HG03565 (cell line): ENCODE data around the gene ARFGAP1.
"Not testable (repeated sequence)": the region's sequence is repeated elsewhere in the genome, so short reads cannot be mapped to it uniquely, and the experiment has no call there.

ENCODE experiments used
- ATAC-seq: cut with Tn5 transposase; IDR thresholded peaks from one replicate; pipeline ENCODE4 v1.9.1; 2021; ENCODE audit warnings: mild to moderate bottlenecking, moderate library complexity; ENCODE audit not compliant: unreplicated experiment

Gene ARFGAP1

GRCh38 chr20:63240004-63240403 lies 32.6 kb upstream of the ARFGAP1 start:
- ATAC-seq = no peak

GRCh38 chr20:63241272-63241671 lies 31.3 kb upstream of the ARFGAP1 start:
- ATAC-seq = no peak

- no peak for ATAC-seq
These were observed 29.9 kb upstream of the ARFGAP1 start for GRCh38 chr20:63242736-63243135.

- no peak for ATAC-seq
These were observed 28.9 kb upstream of the ARFGAP1 start for GRCh38 chr20:63243604-63244247.

GRCh38 chr20:63244468-63244867 lies 28.1 kb upstream of the ARFGAP1 start:
- no peak for ATAC-seq

- ATAC-seq = no peak
These were observed 25.9 kb upstream of the ARFGAP1 start for GRCh38 chr20:63246490-63247288.

- no peak for ATAC-seq
These were observed 24.9 kb upstream of the ARFGAP1 start for GRCh38 chr20:63247671-63248228.

GRCh38 chr20:63248835-63249591 lies 23.6 kb upstream of the ARFGAP1 start:
- no peak for ATAC-seq

GRCh38 chr20:63249891-63250290 lies 22.7 kb upstream of the ARFGAP1 start:
- no peak for ATAC-seq

- ATAC-seq = not testable (repeated sequence)
These were observed 21.3 kb upstream of the ARFGAP1 start for GRCh38 chr20:63251350-63251749.

GRCh38 chr20:63252284-63252711 lies 20.3 kb upstream of the ARFGAP1 start:
- ATAC-seq = no peak

GRCh38 chr20:63253065-63253437 lies 19.6 kb upstream of the ARFGAP1 start:
- no peak for ATAC-seq

- no peak for ATAC-seq
These were observed 19.0 kb upstream of the ARFGAP1 start for GRCh38 chr20:63253438-63254231.

- no peak for ATAC-seq
These were observed 18.4 kb upstream of the ARFGAP1 start, which contains the start of gene NKAIN4 for GRCh38 chr20:63254232-63254605. Gene NKAIN4 (minus strand): TSS chr20:63254463. CDS start chr20:63254450, 13 bp downstream.

GRCh38 chr20:63254606-63255384 lies 17.8 kb upstream of the ARFGAP1 start:
- no peak for ATAC-seq

GRCh38 chr20:63255931-63256704 lies 16.5 kb upstream of the ARFGAP1 start:
- ATAC-seq = no peak

- ATAC-seq = no peak
These were observed 15.7 kb upstream of the ARFGAP1 start for GRCh38 chr20:63256954-63257353.

GRCh38 chr20:63257629-63258028 lies 15.0 kb upstream of the ARFGAP1 start:
- ATAC-seq = no peak

GRCh38 chr20:63258781-63259180 lies 13.8 kb upstream of the ARFGAP1 start:
- ATAC-seq = no peak
